ENCODE measurements around the gene DAGLA.

DNA sequence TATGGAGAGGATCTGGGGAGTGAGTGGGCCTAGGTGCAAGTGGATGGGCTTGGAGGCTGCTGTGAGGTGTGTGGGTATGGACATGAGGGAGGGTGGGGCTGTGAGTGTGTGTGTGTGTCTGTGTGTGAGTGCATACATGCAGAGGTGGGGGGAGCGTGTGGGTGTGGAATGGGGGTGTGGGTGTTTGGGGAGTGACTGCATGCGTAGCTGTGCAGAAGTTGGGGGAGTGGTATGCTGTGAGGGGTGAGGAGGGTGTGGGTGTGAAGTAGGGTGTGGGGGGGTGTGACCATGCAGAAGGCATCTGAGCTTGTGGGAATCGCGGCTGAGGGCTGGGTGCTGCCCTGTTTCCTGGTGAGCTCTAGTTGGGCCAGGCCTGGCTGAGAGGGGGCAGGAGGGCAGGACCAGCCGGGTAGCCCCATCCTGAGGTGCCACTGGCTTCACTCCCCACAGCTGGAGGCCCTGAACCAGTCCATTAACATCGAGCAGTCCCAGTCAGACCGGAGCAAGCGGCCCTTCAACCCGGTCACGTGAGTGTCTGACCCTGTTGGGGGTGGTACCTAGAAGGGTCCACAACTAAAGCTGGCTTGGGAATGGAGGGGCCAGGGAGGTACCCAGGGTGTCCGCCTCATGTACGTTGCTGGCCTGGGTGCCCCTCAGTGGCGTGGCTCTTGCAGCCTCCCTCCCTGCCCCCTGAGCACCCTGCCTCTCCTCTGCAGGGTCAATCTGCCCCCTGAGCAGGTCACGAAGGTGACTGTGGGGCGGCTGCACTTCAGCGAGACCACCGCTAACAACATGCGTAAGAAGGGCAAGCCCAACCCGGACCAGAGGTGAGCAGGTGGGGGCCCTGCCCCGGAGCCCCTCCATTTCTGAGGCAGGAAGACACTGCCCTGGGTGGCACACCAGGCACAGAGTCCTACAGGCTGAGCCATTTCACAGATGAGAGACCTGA lies 95.7 kb downstream of the DAGLA start:
- TF ChIP-seq, protein P1, sequence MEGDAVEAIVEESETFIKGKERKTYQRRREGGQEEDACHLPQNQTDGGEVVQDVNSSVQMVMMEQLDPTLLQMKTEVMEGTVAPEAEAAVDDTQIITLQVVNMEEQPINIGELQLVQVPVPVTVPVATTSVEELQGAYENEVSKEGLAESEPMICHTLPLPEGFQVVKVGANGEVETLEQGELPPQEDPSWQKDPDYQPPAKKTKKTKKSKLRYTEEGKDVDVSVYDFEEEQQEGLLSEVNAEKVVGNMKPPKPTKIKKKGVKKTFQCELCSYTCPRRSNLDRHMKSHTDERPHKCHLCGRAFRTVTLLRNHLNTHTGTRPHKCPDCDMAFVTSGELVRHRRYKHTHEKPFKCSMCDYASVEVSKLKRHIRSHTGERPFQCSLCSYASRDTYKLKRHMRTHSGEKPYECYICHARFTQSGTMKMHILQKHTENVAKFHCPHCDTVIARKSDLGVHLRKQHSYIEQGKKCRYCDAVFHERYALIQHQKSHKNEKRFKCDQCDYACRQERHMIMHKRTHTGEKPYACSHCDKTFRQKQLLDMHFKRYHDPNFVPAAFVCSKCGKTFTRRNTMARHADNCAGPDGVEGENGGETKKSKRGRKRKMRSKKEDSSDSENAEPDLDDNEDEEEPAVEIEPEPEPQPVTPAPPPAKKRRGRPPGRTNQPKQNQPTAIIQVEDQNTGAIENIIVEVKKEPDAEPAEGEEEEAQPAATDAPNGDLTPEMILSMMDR (IDR thresholded peaks at IDR 0.05): no peak
- TF ChIP-seq POLR2A (IDR thresholded peaks at IDR 0.05) (no peak), EP300 (IDR thresholded peaks at IDR 0.05; ENCODE audit: low read depth) (no peak), POLR2AphosphoS5 (IDR thresholded peaks at IDR 0.05) (no peak)
